Measurements from ENCODE around the gene PARVA.

Gene PARVA

DNA sequence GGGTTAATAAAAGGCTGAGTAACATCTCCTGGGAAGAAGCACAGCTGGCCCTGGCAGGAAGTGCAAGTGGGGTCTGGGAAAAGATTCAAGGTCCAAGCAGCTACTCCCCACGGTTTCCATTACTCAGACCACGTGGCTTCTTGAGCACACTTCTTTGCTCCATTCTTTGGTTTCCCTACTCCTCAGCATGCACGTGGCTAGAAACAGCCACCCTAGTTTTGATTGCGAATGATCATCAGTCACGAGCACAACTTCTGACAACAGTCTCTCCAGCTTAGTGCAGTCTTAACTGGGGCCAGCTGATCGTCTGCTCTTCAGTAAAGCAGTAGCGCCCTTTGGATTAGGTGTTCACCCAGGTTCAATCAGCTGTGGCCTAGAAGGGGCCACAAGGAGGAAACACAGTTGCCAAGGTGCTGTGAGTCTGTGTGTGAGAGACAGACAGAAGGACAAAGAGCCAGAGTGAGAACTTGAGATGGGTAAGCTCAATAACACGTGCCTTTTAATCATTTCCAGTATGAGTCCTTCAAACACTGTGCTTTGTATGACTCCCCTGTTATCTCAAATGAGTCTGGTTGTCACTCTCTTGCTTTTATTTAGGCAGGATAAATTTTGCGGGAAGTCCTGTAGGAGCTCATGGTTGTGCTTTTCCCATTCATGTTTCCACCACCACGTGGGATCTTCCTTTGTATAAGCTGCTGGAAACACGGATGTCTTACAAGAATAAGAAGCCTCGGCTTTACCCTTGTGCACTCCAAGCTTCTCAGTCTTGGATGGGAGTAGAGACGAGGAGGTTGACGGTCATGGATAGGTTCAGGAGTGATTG lies 901 bp upstream of the PARVA start:
- DNase-seq (ENCODE audit: low read depth in 4 of 4, low spot score in 1 of 4): no peak

DNA sequence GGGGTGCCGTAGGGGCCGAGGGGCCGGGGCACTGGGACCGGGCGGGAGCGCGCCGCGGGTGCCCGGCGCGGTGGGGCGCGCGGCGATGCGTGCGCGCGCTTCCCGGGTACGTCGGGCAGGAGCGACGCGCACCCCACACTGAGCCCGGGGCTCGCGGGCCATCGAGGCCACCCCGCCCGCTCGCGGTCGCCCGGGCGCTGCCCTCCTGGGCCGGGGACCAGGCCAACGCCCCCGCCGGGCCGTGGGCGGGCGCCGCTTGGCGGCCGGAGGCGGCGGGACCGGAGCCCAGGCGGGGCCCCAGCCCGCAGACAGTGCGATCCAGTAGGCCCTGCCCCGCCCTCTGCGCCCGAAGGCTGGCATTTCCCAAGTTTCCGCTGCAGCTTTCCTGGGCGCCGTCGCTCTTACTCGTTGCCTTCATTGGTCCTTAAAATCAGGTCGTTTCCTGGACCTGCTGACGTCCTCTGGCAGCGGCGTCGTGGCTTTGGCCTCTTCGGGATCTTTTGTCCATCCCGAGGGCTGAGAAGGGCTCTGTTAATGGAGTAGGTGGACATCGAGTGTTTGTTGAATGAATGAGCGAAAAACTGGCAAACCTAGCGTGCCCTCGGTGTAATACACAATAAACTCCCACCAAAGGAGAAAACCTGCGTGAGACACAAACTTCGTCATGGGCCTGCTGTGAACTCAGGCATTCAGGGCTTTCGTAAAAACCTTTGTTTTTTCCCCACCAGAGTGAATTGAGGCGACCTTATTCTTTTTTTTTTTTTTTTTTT lies 638 bp downstream of the PARVA start:
- DNase-seq (ENCODE audit: low read depth in 4 of 4, low spot score in 1 of 4): no peak

DNA sequence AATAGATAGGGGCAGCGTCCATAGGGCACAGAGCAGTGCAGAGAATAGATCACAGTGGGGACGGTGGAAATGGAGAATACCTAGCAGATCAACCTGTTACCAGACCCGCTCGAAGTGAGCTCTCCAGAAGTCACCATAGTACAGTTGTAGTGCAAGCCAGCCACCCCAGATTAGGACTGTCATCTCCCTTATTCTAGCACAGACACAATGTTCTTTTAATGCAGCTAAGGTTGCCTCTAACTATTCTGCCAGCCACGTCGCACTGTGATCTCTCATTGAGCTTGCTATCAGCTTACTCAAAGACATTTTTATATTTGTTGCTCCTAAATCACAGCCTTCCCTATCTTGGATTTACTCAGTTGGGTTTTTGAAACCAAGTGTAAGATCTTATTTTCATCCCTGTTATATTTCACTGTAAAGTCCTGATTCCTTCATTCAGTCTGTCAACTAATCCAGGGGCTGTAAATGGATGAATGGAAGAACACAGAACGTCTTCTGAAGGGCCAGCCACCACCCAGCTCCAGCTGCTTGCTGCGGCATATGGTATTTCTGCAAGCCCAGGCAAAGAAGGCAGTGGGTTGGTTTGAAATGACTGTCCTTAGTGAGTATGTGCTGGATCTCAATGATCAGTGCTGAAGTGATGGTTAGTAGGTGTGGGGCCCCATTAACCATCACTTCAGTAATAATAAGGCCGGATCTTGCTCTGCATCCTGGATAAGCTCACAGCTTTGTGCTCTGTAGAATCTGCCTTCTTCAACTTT lies 3.4 kb downstream of the PARVA start:
- no peak for DNase-seq (ENCODE audit: low read depth in 4 of 4, low spot score in 1 of 4)

DNA sequence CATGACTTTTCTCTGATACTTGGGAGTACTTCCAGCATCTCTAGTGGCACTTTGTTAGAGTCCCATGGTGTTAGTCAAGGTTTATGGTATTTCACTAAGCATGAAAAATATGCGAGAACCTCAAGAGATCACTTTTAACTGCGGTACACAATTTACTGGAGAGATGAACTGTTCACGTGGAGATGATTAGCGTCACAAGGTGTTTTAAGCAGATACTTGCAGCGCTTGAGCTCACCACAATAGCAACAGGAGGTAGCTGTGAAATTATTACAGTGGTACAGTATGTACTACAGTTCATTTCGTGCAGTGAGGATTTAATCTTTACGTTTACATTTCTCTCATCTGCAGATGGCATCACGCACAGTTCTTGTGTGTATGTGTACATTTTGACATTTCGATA lies 4.5 kb downstream of the PARVA start:
- DNase-seq (ENCODE audit: low read depth in 4 of 4, low spot score in 1 of 4): no peak

DNA sequence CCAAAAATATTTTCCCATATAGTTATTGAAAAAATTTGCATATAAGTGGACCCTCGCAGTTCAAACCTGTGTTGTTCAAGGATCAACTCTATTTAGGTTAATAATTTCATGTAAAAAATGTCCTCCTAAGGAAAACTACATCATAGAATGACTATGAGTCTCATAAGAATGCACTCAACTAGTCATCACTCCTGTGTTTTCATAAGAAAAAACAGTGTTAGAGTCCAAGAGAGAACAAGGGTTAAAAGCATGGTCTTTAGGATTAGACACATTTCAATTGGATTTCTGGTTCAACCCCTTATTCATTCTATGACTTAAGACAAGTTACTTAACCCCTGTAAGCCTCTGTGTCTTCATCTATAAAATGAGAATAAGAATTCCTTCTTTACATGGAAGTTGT lies 5.1 kb downstream of the PARVA start:
- no peak for DNase-seq (ENCODE audit: low read depth in 4 of 4, low spot score in 1 of 4)

DNA sequence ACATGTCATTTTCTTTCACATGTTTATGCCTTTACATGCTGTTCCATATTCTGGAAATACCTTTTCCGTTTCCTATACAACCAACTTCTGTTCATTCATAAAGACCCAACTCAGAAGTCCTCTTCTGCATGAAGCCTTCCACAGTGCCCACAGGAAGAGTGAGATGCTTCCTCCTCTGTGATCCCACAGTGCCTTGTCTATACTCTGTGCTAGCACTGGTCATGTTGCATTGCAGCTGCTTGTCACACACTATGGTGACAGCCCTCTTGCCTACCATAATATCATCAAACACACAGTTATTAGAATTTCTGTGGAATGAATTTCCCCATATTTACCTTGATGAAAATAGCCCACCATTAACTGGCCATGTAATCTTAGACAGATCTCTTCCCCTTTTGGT lies 8.9 kb downstream of the PARVA start:
- no peak for DNase-seq (ENCODE audit: low read depth in 4 of 4, low spot score in 1 of 4)

DNA sequence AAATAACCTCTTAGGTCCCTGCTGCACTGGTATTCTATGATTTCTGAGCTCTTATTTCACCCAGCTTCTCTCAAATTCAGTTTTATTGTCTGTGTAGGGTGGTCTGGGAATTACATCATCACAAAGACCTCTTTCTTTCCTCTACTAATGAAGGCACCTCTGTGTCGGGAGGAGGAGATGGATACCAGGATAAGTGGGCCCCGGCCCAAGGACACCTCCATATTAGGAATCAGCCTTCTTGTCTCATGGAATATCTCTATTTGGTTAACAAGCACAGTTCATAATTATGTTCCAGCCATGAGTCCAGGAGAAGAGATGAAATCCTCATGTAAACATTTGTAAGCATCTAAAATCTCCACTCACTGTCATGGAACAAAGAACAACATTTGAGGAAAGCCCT lies 9.4 kb downstream of the PARVA start:
- DNase-seq (ENCODE audit: low read depth in 4 of 4, low spot score in 1 of 4): no peak

DNA sequence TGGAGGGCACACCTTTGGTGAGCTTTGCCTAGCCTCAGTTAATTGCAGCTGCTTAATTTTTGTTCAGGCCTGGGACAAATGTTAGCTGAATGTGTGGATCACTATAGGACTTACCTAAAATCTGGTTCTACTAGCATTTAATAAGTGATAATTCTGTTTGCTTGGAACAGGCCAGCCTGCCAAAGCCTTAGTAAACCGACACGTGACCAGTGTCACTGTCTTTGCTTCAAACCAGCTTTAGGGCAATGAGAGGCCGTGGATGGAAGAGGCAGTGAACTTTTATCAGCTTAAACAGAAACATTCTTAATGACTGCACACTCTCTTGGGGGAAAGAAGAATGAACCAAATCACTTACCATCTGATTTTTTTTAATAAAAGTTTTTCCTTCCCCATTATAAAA lies 10.8 kb downstream of the PARVA start:
- DNase-seq (ENCODE audit: low read depth in 4 of 4, low spot score in 1 of 4): no peak

DNA sequence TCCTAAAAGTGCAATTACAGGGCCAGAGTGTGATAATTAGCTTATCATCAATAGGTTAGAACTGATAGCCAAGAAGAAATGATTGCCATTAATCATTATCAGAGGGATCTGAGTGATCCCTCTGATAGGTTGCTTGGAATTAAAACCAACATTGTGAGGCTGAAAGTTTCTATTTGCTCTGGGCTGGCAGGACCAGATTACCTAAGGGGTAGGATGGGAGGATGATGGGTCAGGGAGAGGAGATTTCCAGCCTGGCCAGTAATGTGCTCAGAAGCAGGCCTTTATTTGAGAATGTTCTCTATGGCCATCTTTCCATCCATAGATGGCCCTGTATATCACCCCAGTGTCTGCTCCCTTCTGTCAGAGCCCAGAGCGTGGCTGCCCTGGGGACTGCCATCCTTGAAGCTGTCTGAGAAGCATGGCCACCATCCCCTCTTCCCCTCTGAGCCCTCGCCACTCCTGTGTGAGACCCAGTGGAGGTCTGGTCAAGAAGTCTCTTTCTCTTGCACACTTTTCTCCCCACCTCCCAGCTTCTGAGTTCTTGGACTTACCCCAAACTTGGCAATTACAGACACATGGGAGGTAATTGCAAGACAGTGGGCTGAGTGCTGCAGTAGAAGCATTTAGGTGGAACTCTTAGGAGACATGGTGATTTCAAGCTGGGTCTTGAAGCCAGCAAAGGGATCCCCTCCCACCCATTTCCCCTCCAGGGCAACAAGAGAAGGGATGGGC lies 11.7 kb downstream of the PARVA start:
- no peak for DNase-seq (ENCODE audit: low read depth in 4 of 4, low spot score in 1 of 4)

DNA sequence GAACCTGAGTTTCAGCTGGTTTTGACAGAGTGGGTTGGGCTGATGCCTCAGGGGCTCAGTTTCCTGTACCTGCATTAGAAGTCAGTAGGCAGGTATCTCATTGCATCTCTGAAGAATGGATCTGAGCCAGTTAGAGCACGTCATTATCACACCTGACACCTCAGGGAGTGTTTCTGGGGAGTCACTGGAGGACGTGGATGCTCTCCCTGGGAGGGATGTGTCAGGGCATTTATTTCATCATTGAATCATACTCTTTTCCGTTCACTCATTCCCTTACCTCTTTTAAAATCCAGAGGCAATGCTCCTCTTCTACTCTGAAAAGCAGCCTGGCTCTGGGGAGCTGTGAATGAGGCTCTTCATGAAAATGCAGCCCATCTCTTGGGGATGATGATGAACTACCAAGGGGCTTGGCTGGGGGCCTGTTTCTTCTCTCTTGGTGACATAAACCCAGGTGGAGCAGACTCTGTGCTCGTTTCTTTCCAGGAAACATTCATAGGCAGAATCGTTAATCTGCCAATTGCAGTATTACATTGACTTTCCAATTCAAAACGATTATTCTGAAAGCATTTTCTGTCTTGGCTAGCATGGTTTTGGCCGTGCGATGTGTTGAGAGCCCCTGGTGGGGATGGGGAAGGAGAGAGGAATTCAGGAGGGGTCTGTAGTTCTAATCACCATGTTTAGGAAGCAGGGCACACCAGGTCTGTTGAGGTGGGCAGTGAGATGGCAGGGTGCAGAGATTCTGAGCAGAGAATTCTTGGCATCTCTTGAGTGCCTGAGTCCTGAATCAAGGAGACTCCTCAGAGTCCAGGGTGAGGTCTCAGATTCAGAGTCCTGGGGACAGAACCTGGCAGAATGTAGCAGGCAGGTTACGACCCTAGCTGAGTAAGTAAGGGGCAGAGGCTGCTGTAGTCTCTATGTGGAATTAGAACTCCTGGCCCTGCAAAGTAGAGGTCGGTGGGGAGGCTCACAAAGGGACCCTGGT lies 12.6 kb downstream of the PARVA start:
- no peak for DNase-seq (ENCODE audit: low read depth in 4 of 4, low spot score in 1 of 4)

DNA sequence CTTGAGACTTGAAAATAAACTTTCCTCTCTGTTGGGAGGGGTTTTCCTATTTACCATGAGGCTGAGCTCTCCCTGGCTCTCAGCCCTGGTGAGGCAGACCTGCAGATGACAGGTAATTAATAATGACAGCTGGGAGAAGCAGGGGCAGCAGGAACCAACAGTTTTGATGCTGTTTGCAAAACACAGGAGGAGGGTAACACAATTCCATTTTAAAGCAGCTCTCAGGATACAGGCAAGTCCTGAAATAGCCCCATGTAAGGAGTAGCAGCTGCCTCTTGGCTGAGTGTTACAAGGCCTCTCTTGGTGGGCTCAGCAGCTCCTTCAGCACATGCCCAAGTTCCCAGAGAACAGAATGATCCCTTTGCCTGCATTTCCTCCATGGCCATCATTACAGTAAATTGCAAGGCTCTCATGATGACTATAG lies 13.3 kb downstream of the PARVA start:
- no peak for DNase-seq (ENCODE audit: low read depth in 4 of 4, low spot score in 1 of 4)

DNA sequence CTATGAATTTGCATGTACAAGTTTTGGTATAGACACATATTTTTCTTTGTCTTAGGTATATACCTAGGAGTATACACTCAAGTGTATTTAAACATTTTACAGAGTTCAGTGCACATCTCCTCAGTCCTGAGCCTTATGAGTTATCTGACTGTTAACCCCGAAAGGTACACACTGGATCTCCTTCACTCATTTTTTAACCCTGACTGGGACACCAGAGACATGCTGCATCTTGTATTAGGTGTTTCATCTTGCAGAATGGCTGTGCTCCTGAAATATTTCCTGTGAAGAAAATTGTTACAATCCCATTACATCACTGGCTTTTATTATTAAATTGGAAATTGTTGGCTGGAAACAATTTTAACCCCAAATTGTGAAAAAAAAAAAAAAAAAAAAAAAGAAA lies 15.3 kb downstream of the PARVA start:
- DNase-seq (ENCODE audit: low read depth in 4 of 4, low spot score in 1 of 4): no peak

DNA sequence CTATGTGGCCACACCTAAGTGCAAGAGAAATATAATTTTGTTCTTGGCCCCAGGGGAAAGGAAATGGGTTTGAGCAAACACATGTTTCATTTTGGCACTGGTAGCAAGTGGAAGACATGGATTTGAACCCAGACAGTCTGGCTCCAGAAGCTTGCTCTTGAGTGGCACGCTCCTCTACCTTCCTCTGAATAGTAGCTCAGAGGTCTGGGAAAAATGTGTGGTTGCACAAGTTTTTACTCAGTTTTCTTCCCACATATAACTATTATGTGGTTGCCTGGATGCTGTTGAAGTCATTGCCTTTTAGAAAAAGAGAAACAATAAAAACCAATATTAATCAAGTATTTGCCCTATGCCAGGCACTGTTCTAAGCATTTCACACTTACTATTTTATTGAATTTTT lies 16.3 kb downstream of the PARVA start:
- DNase-seq (ENCODE audit: low read depth in 4 of 4, low spot score in 1 of 4): no peak

DNA sequence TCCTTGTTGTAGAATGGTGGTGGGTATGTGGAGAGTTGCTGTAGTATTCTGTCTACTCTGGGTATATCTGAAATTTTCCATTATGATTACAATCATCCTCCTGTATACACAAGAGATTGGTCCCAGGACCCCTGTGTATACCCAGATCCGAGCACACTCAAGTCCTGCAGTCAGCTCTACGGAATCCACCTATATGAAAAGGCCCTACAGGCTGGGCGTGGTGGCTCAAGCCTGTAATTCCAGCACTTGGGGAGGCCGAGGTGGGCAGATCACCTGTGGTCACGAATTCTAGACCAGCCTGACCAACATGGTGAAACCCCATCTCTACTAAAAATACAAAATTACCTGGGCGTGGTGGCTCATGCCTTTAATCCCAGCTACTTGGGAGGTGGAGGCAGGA lies 17.2 kb downstream of the PARVA start:
- DNase-seq (ENCODE audit: low read depth in 4 of 4, low spot score in 1 of 4): no peak

DNA sequence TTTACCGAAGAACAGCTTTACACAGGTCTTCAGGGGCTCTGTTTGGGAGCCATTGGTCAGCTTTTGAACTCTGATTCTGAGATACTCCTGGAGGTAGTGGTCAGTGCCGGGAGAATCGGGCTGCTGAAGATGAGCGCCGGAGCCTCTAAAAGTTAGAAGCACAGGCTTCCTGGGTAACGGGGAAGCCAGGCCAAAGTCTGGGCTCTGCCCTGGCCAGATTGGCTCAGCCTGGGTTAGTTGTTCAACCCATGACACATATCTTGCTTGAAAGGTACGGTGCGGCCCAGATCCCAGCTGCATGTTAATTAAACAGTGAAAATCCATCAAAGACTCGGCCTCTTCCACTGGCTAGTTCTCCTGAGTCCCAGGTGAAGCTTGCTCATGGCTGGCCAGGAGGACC lies 18.0 kb downstream of the PARVA start:
- DNase-seq (ENCODE audit: low read depth in 4 of 4, low spot score in 1 of 4): no peak

DNA sequence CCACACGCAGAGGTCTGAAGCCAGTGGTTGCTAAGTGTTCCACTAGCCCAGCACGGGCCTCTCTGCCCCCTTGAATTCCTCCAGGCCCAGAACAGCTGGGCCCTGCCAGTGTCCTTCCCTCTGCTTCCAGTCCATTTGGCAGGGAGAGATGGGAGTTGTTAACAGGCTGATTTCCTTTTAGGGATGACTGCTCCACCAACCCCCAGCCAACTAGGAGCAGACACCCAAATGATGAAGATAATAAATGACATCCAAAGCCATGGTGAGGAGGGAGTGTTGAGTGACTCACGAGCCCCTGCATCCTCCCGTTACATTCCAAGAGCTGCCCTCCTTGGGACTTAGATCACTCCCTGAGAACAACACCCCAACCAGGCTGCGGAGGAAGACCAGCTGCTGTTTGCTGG lies 20.6 kb downstream of the PARVA start:
- no peak for DNase-seq (ENCODE audit: low read depth in 4 of 4, low spot score in 1 of 4)

DNA sequence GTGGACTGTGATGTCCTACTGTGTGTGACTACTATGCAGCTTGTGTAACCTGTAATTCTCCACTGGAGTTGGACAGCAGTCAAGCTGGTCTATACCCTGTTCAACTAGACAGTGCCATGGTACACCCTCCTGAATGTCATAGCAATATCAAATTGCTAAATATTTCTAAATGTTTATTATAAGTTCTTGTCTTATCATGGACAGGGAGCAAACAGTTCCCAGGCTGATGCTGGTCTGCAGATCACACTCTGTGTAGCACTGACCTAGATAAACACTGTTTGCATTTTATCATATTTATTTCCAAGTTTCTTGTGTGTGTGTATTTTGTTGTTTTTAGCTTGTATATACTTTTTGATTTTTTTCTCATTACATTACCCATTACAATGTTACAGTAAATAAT lies 22.0 kb downstream of the PARVA start:
- no peak for DNase-seq (ENCODE audit: low read depth in 4 of 4, low spot score in 1 of 4)

DNA sequence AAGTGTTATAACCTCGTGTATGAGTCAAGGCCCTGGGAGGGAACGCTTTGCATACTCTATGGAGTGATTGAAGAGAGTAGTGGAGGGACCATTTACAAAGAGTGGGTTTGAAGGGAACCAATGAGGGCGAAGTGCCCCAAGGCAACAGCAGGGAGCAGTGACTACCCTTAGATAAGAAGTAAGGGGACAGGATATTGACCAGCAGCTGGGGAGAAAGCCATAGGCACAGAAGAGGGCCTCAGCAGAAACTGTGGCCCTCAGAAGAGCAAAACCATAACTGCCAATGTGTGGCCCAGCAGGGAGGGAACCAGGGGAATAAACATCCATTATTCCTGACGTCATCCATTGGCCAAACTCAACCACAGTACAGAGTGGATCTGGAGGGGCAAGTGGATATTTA lies 24.7 kb downstream of the PARVA start:
- no peak for DNase-seq (ENCODE audit: low read depth in 4 of 4, low spot score in 1 of 4)

DNA sequence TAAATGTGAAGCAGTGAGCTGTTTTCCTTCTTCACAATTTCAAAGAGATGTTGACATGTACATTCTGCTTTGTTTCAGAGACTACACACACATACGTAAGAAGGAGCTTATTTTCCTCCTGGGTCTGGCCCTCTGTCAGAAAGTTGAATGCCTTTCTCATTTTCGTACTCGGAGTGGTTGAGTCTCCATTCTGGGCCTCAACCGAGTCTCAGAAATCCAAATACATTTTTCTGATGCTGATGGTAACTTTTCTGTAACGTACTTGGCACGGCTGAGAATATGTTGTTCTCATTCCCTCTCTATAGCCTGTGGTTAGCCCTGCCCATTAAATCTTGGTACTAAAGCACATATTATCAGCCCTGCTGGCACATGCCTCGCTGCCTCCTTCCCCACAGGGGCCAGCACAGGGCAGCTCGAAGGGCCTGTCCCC lies 25.3 kb downstream of the PARVA start:
- DNase-seq (ENCODE audit: low read depth in 4 of 4, low spot score in 1 of 4): no peak

All from stimulated activated CD4-positive, alpha-beta T cell treated with anti-CD3 and anti-CD28 coated beads, Interleukin-1b, Interleukin-23, amount 100 ng/mL, for 24 hours (primary cell).